HG02571 (cell line): ENCODE measurements around the gene CRYBG1.

ENCODE experiments used
- ATAC-seq: cut with Tn5 transposase; IDR thresholded peaks from one replicate; pipeline ENCODE4 v1.9.1; 2021; ENCODE audit warnings: mild to moderate bottlenecking, moderate library complexity; ENCODE audit not compliant: unreplicated experiment

CRYBG1 gene

GRCh38 chr6:106520711-106521401, 160.3 kb downstream of the CRYBG1 start:
- ATAC-seq = peak; percentile 64

- no peak for ATAC-seq
Observed at GRCh38 chr6:106522562-106523250, 162.2 kb downstream of the CRYBG1 start.

DNA sequence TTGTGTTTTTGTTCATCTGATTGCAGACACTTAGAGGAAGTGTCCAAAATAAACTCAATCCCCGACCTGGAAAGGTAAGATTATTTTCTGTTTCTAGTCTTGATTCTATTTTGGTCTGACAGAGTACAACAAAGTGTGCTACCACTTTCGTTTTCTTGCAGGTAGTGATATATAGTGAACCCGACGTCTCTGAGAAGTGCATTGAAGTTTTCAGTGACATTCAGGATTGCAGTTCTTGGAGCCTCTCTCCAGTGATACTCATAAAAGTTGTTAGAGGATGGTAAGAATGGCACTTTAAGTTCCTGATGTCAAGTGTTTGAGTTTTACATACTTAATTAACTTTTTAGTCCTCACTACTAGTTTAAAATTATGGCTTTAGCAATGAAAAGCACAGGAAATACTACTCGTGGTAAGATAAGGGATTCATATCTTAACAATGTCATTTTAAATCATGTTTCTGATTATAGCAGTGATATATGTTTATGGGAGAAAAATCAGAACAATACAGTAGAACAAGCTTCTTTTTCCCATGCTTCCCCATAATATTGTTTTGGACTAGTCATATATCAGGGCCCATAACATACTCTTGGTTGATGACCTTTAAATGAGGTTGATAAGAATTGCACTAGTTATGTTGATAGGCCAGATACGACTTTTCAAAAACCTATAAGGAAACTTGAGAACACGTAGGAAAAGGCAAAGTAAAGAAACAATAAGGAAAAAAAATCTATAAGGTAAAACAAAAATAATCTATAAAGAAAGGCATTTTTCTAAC, 164.8 kb downstream of the CRYBG1 start:
- peak; percentile 27 for ATAC-seq

DNA sequence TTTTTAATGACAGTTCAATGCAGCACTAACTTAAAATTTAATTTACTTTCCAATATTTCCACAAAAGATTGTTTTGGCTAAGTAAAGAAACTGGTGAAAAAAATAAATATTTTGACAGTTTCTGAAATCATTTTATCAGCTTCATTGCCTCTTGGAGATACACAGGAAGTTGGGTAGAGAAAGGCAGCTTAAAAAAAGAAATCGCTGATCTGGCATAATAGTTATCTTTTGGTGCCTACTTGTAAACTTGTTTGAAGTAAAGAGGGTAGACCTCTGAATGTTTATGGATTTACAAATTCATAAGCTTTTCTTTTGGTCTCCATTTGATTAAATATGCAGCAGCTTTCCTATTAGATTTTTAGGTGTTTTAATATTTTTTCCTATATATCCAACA, 165.4 kb downstream of the CRYBG1 start:
- ATAC-seq = no peak

- no peak for ATAC-seq
Observed at GRCh38 chr6:106527117-106527516, 166.6 kb downstream of the CRYBG1 start.

DNA sequence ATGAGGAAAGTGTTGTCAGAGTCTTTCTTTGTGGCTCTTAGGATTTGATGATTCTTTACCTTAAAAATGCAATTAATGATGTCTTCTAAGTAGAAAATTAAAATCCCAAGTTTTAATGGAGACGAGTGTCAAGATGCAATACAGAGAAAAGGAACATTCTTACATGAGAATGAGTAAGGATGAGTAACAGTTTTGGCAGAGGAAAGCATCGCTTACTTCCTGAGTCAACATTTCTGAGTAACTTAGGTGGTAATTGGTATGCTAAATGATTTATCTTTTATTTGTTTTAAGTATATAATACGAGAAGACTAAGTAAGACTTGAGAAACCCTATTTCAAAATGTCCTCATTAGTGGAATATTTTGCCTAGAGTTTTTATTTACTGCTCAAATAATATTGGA, 167.5 kb downstream of the CRYBG1 start:
- no peak for ATAC-seq

GRCh38 chr6:106528521-106528920, 168.0 kb downstream of the CRYBG1 start:
- no peak for ATAC-seq

DNA sequence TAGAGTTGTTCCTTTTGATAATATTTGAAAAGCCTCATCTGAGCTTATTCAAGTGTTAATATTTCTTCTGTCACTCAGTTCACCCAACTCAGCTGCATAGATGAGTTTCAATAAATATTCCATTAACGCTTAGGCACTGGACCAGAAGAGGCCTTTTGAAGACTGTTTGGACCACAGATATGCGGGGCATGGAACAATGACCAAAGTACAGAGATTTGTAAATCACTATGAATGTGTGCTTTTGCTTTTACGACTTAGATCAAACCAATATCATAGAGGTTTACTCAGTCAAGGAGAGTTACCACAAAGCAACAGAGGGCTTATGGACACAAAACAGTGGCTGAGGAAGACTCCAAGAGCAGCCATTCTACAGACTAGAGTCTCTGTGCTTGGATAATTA, 168.9 kb downstream of the CRYBG1 start:
- no peak for ATAC-seq

- no peak for ATAC-seq
Observed at GRCh38 chr6:106530026-106530425, 169.5 kb downstream of the CRYBG1 start.

DNA sequence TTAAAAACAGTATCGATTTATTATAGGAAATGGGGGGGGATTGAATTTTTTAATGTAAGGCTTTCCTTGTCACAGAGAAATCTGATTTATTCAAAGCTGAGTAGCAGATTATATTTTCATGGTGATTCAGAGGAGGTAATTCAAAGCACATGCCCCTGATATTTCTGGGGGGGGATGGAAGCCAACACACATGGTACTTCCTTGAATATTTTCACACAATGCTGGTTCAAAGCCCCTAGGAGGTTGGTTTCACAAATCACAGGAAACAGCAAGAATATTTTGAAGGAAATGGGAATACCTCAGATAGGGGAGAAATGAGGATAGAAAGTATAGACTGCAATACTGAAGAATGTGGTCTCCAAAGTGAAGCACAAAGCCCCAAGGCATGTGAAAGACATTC, 170.0 kb downstream of the CRYBG1 start:
- no peak for ATAC-seq

DNA sequence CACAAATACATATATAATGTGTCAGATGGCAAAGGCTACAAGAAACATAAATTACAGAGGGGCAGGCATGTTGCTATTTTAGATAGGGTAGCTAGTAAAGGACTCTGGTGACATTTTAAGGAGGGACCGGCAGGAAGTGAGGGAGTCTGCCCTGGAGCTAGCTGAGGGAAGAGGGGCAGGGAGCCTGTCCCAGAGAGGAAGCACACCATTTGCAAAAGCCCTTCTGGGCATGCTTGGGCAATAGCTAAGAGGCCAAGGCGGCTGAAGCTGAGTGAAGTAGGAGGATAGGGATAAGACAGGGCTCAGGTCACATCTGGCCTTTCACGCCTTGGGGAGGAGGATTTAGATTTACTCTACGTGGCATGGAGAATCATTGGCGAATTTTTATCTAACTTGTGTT, 172.5 kb downstream of the CRYBG1 start:
- ATAC-seq = no peak

DNA sequence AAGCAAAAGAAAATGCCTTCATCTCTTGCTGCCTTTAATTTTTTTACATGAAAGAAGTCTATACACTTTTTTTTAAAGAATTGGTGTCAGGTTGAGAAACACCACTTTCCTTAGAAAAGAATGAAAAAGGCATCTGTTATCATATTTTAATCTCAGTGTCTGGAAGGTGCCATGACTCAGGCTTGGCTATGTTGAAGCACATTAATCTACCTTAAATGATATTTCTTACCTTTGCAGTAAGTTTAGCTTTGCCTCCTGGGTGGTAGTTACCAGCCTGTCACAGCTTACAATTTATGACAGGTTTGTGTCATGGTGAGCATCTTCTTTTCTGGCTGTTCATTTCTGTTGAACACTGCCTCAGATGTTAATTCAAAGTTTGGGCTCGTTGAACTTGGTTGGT, 173.5 kb downstream of the CRYBG1 start:
- no peak for ATAC-seq

DNA sequence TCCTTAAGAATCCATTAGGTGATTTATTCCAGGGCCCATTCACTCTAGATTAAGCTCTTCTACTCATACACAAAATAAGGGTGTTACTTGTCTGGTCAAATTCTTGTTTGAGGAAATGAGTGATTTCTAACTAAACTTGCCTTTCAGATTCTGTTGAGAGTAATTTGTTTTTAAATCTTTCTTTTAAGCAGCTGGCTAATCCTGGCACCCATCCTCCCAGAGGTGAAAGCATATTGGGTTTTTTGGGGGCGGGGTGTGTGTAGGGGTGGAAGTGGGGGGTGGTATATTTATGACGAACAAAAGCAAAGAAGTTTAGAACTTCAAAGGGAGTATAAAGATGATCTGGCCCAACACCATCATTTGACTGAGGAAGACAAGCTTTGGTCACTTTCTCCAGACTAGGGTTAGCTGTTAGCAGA, 174.1 kb downstream of the CRYBG1 start:
- ATAC-seq = no peak

GRCh38 chr6:106535012-106535411, 174.5 kb downstream of the CRYBG1 start:
- ATAC-seq = no peak

DNA sequence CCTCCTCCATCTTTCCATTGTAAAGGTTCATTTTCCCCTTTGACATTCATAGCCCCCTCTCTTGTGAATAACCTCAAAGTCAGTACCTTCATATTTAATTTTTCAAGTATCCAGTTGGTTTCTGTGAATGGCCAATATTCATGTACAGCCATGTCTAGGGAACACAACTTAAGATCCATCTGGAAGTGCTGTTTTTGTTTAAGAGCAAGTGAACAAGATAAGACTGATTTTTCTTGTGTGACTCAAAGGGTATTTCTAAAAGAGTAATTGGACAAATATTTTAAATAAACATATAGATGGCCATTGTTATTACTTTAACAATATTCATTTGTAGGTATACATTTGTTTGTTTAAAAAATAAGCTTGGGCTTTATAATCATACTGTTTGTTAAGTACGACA, 175.8 kb downstream of the CRYBG1 start:
- ATAC-seq = no peak

DNA sequence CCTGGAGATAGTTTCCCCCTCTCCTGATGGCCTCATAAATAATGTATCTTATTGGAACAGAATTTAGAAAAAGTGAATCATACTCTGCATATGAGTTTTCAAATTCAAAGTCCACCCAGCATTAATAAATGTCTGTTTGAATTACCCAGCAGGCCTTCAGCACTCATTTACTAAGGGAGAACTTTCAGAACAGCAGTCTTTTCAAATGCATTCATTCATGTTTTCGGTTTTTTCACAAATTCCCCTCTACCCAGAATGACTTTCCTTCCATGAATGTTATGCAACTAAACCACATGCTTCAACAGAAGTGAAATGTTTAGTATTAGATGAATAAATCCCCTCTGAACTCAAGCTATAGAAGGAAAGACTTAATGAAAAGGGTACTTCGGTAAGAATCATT, 176.3 kb downstream of the CRYBG1 start:
- no peak for ATAC-seq

GRCh38 chr6:106537662-106538061, 177.1 kb downstream of the CRYBG1 start:
- no peak for ATAC-seq

- ATAC-seq = no peak
Observed at GRCh38 chr6:106538145-106538544, 177.6 kb downstream of the CRYBG1 start.

DNA sequence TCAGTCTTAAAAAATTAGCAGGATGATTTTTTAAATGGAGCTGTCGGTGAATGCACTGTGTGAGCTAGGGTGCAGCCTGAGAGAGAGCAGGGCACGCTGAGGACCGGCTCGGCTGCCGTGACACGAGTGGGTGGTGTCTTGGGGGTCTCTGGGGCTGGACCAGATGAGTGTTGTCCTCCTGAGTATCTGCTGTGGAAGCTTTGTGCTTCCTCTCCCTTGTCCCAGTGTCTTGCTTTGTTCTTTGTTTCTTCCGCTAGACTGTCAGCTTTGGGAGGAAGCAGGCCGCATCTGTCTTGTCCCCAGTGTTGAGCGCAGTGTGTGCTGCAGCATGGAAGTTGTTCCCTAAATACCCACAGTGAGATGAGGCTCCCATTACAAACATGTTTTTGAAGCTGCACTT, 179.4 kb downstream of the CRYBG1 start:
- no peak for ATAC-seq

GRCh38 chr6:106540432-106540831, 179.9 kb downstream of the CRYBG1 start:
- ATAC-seq = no peak

DNA sequence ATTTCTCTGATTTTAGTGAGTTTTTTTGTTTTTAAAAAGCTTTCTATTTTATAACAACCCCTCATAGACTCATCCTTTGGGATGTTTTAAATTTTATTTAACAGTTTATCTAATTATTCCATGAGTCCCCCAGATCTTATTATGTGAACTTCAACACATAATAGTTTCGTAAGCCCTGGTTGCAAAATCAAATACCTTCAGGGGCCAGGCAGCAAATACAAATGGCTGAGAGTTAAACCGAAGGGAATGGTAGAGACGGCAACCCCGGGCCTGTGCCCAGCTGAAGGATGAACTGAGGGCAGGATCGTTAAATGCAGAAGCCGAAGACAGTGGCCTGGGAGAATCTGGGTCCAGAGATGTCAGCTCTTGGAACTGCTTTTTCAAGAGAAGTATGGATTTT, 180.4 kb downstream of the CRYBG1 start:
- no peak for ATAC-seq

GRCh38 chr6:106546261-106546690, 185.8 kb downstream of the CRYBG1 start:
- ATAC-seq = no peak
